AG09319 (cell line): ENCODE results near the gene KANK3.
"Not testable (repeated sequence)": the region's sequence is repeated elsewhere in the genome, so short reads cannot be mapped to it uniquely, and the experiment has no call there.

Source experiments
- DNase-seq: peaks from one replicate; pipeline ENCODE4 v3.0.0-alpha.2; 2010; ENCODE audit warnings: low read depth; ENCODE audit errors: extremely low read depth
- TF ChIP-seq, protein P1 (sequence below): IDR thresholded peaks from 2 replicates; pipeline ENCODE4 v1.5.1; 2011; ENCODE audit warnings: low read depth, mild to moderate bottlenecking, inconsistent platforms, low read length, moderate library complexity

KANK3 gene

DNA sequence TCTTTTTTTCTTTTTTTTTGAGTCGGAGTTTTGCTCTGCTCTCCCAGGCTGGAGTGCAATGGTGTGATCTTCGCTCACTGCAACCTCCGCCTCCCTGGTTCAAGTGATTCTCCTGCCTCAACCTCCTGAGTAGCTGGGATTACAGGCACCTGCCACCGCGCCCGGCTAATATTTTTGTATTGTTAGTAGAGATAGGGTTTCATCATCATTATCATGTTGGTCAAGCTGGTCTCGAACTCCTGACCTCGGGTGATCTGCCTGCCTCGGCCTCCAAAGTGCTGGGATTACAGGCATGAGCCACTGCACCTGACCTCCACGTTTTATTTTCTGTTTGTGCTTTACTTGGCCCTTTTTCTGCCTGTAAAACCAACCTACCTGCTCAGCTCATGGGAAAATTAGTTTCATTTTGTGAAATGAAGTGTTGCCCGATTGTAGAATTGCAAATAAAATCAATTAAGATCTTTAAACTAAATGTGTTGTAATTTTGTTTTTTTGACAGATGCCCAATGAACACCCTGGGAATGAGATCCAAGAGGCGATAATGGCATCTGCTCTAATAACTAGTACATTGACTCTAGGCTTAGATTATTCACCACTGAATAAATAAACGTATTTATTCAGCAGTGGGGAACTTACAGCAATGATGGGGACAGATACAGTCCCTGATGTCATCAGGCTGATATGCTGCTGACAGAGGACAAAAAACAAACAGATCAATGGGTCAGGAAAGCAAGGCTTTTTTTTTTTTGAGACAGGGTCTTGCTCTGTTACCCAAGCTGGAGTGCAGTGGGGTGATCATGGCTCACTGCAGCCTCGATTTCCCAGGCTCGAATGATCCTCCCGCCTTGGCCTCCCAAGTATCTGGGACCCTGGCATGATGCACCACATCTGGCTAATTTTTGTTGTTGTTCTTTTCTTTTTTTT, 44.9 kb upstream of the KANK3 start:
- TF ChIP-seq, protein P1, sequence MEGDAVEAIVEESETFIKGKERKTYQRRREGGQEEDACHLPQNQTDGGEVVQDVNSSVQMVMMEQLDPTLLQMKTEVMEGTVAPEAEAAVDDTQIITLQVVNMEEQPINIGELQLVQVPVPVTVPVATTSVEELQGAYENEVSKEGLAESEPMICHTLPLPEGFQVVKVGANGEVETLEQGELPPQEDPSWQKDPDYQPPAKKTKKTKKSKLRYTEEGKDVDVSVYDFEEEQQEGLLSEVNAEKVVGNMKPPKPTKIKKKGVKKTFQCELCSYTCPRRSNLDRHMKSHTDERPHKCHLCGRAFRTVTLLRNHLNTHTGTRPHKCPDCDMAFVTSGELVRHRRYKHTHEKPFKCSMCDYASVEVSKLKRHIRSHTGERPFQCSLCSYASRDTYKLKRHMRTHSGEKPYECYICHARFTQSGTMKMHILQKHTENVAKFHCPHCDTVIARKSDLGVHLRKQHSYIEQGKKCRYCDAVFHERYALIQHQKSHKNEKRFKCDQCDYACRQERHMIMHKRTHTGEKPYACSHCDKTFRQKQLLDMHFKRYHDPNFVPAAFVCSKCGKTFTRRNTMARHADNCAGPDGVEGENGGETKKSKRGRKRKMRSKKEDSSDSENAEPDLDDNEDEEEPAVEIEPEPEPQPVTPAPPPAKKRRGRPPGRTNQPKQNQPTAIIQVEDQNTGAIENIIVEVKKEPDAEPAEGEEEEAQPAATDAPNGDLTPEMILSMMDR: no peak
- no peak for DNase-seq

DNA sequence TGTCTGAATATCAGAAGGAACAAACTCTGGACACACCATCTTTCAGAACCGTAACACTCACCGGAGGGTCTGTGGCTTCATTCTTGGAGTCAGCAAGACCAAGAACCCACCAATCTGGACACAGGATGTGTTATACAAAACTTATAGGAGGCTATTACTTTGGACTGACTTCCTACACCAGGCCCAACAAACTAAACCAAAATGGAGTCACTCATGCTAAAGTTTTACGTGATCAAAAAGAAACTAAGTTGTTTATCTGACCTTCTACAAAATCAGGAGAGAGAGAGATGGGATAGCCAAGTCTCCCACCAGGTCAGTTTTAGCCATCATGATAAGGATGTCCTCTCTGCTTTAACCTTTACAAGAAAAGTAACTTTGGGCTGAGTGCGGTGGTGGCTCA, 43.9 kb upstream of the KANK3 start:
- DNase-seq: no peak
- TF ChIP-seq, protein P1: no peak

DNA sequence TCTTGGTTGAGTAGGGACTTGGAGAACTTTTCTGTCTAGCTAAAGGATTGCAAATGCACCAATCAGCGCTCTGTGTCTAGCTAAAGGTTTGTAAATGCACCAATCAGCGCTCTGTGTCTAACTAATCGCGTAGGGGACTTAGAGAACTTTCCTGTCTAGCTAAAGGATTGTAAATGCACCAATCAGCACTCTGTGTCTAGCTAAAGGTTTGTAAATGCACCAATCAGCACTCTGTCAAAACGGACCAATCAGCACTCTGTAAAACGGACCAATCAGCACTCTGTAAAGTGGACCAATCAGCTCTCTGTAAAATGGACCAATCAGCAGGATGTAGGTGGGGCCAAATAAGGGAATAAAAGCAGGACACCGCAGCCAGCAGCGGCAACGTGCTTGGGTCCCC, 43.4 kb upstream of the KANK3 start:
- not testable (repeated sequence) for DNase-seq

DNA sequence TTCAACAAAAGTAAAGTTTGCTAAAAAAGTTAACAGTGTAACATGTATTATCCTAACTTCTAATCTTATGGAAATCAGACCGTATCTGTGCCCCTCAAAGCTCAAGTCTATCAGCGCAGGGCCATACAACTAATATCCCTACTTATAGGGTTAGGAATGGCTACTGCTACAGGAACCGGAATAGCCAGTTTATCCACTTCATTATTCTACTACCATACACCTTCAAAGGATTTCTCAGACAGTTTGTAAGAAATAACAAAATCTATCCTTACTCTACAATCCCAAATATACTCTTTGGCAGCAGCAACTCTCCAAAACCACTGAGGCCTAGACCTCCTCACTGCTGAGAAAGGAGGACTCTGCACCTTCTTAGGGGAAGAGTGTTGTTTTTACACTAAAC, 42.5 kb upstream of the KANK3 start:
- not testable (repeated sequence) for DNase-seq

DNA sequence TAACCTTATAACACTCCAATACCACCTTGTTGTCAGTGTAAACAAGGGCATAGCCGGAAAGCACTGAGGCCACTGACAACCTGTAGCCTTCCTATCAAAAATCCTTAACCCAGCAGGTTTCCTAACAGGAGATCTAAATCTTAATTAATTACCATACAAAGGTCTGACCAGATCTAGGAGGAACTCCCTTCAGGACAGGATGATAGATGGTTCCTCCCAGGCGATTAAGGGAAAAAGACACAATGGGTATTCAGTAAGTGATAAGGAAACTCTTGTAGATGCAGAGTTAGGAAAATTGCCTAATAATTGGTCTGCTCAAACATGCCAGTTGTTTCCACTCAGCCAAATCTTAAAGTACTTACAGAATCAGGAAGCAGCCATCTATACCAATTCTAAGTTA, 42.0 kb upstream of the KANK3 start:
- DNase-seq: not testable (repeated sequence)

DNA sequence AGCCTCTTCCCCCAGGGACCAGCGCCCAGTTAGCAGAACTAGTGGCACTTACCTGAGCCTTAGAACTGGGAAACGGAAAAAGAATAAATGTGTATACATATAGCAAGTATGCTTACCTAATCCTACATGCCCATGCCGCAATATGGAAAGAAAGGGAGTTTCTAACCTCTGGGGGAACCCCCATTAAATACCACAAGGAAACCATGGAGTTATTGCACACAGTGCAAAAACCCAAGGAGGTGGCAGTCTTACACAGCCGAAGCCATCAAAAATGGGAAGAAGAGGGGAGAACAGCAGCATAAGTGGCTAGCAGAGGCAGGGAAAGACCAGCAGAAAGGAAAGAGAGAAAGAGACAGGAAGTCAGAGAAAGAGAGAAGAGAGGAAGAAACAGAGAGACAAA, 41.5 kb upstream of the KANK3 start:
- DNase-seq: not testable (repeated sequence)

DNA sequence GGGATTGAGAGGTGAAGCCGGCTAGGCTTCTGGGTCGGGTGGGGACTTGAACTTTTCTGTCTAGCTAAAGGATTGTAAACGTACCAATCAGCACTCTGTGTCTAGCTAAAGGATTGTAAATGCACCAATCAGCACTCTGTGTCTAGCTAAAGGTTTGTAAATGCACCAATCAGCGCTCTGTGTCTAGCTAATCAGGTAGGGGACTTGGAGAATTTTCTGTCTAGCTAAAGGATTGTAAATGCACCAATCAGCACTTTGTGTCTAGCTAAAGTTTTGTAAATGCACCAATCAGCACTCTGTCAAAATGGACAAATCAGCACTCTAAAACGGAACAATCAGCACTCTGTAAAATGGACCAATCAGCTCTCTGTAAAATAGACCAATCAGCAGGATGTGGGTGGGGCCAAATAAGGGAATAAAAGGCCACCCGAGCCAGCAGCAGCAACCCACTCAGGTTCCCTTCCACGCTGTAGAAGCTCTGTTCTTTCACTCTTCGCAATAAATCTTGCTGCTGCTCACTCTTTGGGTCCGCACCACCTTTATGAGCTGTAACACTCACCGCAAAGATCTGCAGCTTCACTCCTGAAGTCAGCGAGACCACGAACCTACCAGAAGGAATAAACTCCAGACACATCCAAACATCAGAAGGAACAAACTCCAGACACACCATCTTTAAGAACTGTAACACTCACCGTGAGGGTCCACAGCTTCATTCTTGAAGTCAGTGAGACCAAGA, 36.3 kb upstream of the KANK3 start:
- DNase-seq: not testable (repeated sequence)

DNA sequence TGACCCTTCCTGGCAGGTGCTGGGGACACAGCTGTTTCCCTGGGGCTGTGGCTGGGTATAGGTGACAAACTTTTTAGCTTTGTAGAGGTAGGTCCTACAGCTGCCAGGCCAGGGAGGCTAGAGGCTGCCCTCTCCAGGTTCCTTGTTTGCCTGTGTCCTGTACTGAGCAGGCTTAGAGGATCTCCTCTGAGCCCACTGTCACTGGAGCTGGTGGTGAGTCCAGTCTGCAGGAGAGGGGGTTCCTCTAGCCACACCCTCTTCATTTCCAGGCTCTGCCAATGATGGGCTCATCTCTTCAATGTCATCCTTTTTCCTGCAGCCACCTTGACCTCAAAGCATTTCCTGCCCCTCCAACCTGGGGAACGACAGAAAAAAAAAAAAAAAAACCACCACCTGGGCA, 34.5 kb upstream of the KANK3 start:
- TF ChIP-seq, protein P1: no peak
- DNase-seq: no peak

DNA sequence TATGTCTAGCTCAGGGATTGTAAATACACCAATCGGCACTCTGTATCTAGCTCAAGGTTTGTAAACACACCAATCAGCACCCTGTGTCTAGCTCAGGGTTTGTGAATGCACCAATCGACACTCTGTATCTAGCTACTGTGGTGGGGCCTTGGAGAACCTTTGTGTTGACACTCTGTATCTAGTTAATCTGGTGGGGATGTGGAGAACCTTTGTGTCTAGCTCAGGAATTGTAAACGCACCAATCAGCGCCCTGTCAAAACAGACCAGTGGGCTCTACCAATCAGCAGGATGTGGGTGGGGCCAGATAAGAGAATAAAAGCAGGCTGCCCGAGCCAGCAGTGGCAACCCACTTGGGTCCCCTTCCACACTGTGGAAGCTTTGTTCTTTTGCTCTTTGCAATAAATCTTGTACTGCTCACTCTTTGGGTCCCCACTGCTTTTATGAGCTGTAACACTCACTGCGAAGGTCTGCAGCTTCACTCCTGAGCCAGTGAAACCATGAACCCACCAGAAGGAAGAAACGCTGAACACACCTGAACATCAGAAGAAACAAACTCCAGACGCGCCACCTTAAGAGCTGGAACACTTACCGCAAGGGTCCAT, 33.4 kb upstream of the KANK3 start:
- not testable (repeated sequence) for DNase-seq

DNA sequence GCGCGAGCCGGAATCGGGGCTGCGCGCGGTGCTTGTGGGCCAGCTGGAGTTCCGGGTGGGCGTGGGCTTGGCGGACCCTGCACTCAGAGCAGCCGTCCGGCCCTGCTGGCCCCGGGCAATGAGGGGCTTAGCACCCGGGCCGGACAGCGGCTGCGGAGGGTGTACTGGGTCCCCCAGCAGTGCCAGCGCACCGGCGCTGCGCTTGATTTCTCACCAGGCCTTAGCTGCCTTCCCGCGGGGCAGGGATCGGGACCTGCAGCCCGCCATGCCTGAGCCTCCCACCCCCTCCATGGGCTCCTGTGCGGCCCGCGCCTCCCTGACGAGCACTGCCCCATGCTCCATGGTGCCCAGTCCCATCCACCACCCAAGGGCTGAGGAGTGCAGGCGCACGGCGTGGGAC, 32.7 kb upstream of the KANK3 start:
- not testable (repeated sequence) for DNase-seq
